HepG2 (cell line): ENCODE results near the gene NPB. TPM values are rescaled to one million over a fixed set of nuclear protein-coding genes. Genes with fewer than 3 reads are reported as not detected.

Experiments used
- ADNP ChIP-seq: sonication (generic); formaldehyde crosslinking; IDR thresholded peaks from 2 replicates; pipeline ENCODE4 v1.4.0; 2020; ENCODE audit warnings: missing genetic modification reagents
- AHR ChIP-seq: IDR thresholded peaks from 2 replicates; pipeline ENCODE4 v1.6.1; 2018; ENCODE audit warnings: missing genetic modification reagents, missing compliant biosample characterization
- CSRNP2 ChIP-seq: sonication (generic); formaldehyde crosslinking; conservative IDR thresholded peaks from 2 replicates; pipeline ENCODE4 v1.8.0; 2022; ENCODE audit warnings: low read depth, missing genetic modification reagents
- E2F1 ChIP-seq: sonication (generic); formaldehyde crosslinking; IDR thresholded peaks from 2 replicates; pipeline ENCODE4 v1.5.0; 2020; ENCODE audit warnings: missing genetic modification reagents
- EHMT2 ChIP-seq: fragments of 200-600 bp; sonication (generic); IDR thresholded peaks from 2 replicates; pipeline ENCODE4 v1.7.0; 2017; ENCODE audit warnings: antibody characterized with exemption, low read depth, low read length, borderline replicate concordance
- GFI1 ChIP-seq: sonication (generic); formaldehyde crosslinking; IDR thresholded peaks from 2 replicates; pipeline ENCODE4 v1.5.0; 2020; ENCODE audit warnings: missing genetic modification reagents, mild to moderate bottlenecking, borderline replicate concordance
- GMEB1 ChIP-seq: sonication (generic); formaldehyde crosslinking; IDR thresholded peaks from 2 replicates; pipeline ENCODE4 v1.5.1; 2020; ENCODE audit warnings: missing genetic modification reagents, mild to moderate bottlenecking, borderline replicate concordance
- HDAC1 ChIP-seq: sonication (generic); formaldehyde crosslinking; IDR thresholded peaks from 2 replicates; pipeline ENCODE4 v1.5.1; 2020; ENCODE audit warnings: mild to moderate bottlenecking, missing genetic modification reagents
- HNRNPL ChIP-seq: fragments of 200-400 bp; formaldehyde crosslinking; IDR thresholded peaks from 2 replicates; pipeline ENCODE4 v1.6.1; 2017; ENCODE audit warnings: mild to moderate bottlenecking, low read depth, low read length
- KLF13 ChIP-seq: sonication (generic); formaldehyde crosslinking; IDR thresholded peaks from 2 replicates; pipeline ENCODE4 v1.4.0; 2020; ENCODE audit warnings: mild to moderate bottlenecking, missing genetic modification reagents
- NCOR1 ChIP-seq: fragments of 200-600 bp; sonication (generic); IDR thresholded peaks from 2 replicates; pipeline ENCODE4 v1.7.0; 2017; ENCODE audit warnings: antibody characterized with exemption, low read length, borderline replicate concordance
- NR2F1 ChIP-seq, 2 experiments: fragments of 450-650 bp in 1 of 2; formaldehyde crosslinking in 1 of 2; IDR thresholded peaks; 2 replicates each; pipeline versions ENCODE4 v1.5.0 to v1.6.1; 2016 to 2020; ENCODE audit warnings: mild to moderate bottlenecking in 1 of 2, missing compliant biosample characterization in 1 of 2, missing genetic modification reagents in 1 of 2, moderate library complexity in 1 of 2
- POLR2A ChIP-seq, 2 experiments: IDR thresholded peaks; 2 replicates each; pipeline ENCODE4 v1.6.1; 2011; ENCODE audit warnings: low read depth in 2 of 2, low read length in 2 of 2, mild to moderate bottlenecking in 1 of 2, moderate library complexity in 1 of 2; ENCODE audit not compliant: insufficient read depth in 1 of 2
- RFX1 ChIP-seq: fragments of 450-650 bp; IDR thresholded peaks from 2 replicates; pipeline ENCODE4 v1.6.1; 2017
- SMAD9 ChIP-seq: sonication (generic); formaldehyde crosslinking; IDR thresholded peaks from 2 replicates; pipeline ENCODE4 v1.5.1; 2020; ENCODE audit warnings: mild to moderate bottlenecking, missing genetic modification reagents
- ZBTB37 ChIP-seq: sonication (generic); formaldehyde crosslinking; IDR thresholded peaks from 2 replicates; pipeline ENCODE4 v1.4.0; 2020; ENCODE audit warnings: mild to moderate bottlenecking, missing genetic modification reagents
- ZFAT ChIP-seq: sonication (generic); formaldehyde crosslinking; conservative IDR thresholded peaks from 2 replicates; pipeline ENCODE4 v1.8.1; 2023; ENCODE audit warnings: missing genetic modification reagents, inconsistent platforms
- ZNF660 ChIP-seq: sonication (generic); formaldehyde crosslinking; IDR thresholded peaks from 2 replicates; pipeline ENCODE4 v1.5.1; 2020; ENCODE audit warnings: mild to moderate bottlenecking, low read depth, missing genetic modification reagents, borderline replicate concordance
- ZNF672 ChIP-seq: sonication (generic); formaldehyde crosslinking; IDR thresholded peaks from 2 replicates; pipeline ENCODE4 v1.8.1; 2022; ENCODE audit warnings: missing genetic modification reagents
- ZNF746 ChIP-seq: sonication (generic); formaldehyde crosslinking; IDR thresholded peaks from 2 replicates; pipeline ENCODE4 v1.8.0; 2022; ENCODE audit warnings: mild to moderate bottlenecking, missing genetic modification reagents
- ZNF883 ChIP-seq: sonication (generic); formaldehyde crosslinking; IDR thresholded peaks from 2 replicates; pipeline ENCODE4 v1.5.1; 2020; ENCODE audit warnings: mild to moderate bottlenecking, missing genetic modification reagents; ENCODE audit errors: not compliant biosample characterization
- polyA plus RNA-seq, 8 experiments: library from polyadenylated mRNA; depleted of rRNA in 3 of 8; stranded (reverse) in 7 of 8; unstranded in 1 of 8; fragments of >200 nt; fragmentation: Illumina TruSeq in 4 of 8; extraction: Trizol in 4 of 8; gene quantifications; 2 replicates each; pipeline versions ENCODE4 v1.2.1 to v1.2.3, GENCODE V29; 2011 to 2016; ENCODE audit warnings: low read depth in 4 of 8, missing spikeins in 1 of 8, mixed read lengths in 1 of 8; ENCODE audit not compliant: insufficient read depth in 1 of 8
- total RNA-seq, 5 experiments: library from RNA; depleted of rRNA; stranded (reverse); fragments of >200 nt; fragmentation: Illumina TruSeq; extraction: Trizol; gene quantifications; 2 replicates each; pipeline ENCODE4 v1.2.3, GENCODE V29; 2016; ENCODE audit warnings: low read depth in 1 of 5
- TF ChIP-seq, protein P1 (sequence below): IDR thresholded peaks from 2 replicates; pipeline ENCODE4 v1.6.1; 2018; ENCODE audit warnings: missing genetic modification reagents

NPB gene
- total and polyA plus RNA-seq, 2 of the 13 experiments (the other 11 are each of a cell fraction or from before 2014, with no cell fraction given) = 0.11 to 0.93 TPM

GRCh38 chr17:81909966-81910839 is 8.2 kb downstream of the NPB start (continued):
- TF ChIP-seq KLF13 (CRISPR knock-in tag) (peak; percentile 42; the same call in 1 of the 2 replicates), ZNF746 (peak; percentile 52; the same call in 1 of the 2 replicates), ZNF883 (peak; percentile 45), ZNF672 (CRISPR knock-in tag) (no peak), NCOR1 (peak; percentile 90), GMEB1 (peak; percentile 72; the same call in 1 of the 2 replicates), E2F1 (peak; percentile 68; the same call in 1 of the 2 replicates), CSRNP2 (CRISPR knock-in tag) (no peak), ZFAT (CRISPR knock-in tag) (0 out of 2 replicates have a peak, but pooled peaks have one; percentile 49), SMAD9 (no peak), RFX1 (no peak), AHR (CRISPR knock-in tag) (peak; percentile 68; the same call in 1 of the 2 replicates), GFI1 (CRISPR knock-in tag) (0 out of 2 replicates have a peak, but pooled peaks have one; percentile 11), NR2F1 (CRISPR knock-in tag; IDR thresholded peaks at IDR 0.05) (peak; percentile 86 to 90), ZBTB37 (peak; percentile 55; the same call in 1 of the 2 replicates), EHMT2 (no peak), HDAC1 (CRISPR knock-in tag) (peak; percentile 85; the same call in 1 of the 2 replicates), HNRNPL (peak; percentile 97), POLR2A (IDR thresholded peaks at IDR 0.05; ENCODE audit: insufficient read depth in 1 of 2, low read depth in 2 of 2, low read length in 2 of 2) (peak in 1 of 2 experiments; percentile 93; a peak in 2 of 4 replicates), ZNF660 (CRISPR knock-in tag) (no peak), ADNP (CRISPR knock-in tag) (no peak)
- TF ChIP-seq, protein P1, sequence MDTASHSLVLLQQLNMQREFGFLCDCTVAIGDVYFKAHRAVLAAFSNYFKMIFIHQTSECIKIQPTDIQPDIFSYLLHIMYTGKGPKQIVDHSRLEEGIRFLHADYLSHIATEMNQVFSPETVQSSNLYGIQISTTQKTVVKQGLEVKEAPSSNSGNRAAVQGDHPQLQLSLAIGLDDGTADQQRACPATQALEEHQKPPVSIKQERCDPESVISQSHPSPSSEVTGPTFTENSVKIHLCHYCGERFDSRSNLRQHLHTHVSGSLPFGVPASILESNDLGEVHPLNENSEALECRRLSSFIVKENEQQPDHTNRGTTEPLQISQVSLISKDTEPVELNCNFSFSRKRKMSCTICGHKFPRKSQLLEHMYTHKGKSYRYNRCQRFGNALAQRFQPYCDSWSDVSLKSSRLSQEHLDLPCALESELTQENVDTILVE = peak; percentile 88
